ENCODE results near the gene PRSS2. TPM values are rescaled to one million over a fixed set of nuclear protein-coding genes. Genes with fewer than 3 reads are reported as not detected.
"Not testable (repeated sequence)": the region's sequence is repeated elsewhere in the genome, so short reads cannot be mapped to it uniquely, and the experiment has no call there.

The PRSS2 gene
- total RNA-seq, 4 donors from 2014 or later: 2.5 to 78.0 (median 12.0) TPM

DNA sequence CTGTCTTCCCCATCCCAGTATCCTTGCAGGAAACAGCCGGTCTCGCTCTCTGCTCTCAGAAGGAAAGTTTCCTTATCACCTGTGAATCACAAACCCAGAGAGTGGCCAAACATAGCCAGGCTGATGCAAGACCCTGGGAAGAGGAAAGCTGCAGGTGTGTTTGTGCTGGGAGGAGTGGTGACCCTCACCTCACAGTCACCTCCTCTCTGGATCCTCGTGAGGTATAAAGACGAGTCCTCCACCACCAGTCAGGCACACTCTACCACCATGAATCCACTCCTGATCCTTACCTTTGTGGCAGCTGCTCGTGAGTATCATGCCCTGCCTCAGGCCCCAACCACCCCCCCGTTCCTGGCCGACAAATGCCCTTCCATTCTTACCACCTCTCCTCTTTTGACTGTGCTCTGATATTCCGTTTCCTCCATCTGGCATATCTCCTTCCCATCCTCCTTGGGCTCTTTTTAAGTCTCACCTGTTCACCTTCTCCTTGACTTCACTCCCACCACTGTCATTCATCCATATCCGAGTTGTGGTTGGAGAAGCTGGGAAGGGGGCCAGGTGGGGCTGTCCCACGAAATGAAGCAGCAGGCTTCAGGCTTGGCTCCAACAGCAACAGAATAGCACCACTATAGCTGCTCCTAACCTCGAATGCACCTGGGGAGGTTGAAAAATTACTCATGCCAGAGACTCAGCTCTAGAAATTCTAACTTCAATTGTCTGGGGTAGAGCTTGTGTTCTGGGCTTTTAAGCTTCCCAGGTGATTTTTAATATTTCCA, 21.4 kb upstream of the PRSS2 start, which contains the start of gene PRSS1:
TSS of gene PRSS1 (plus strand) at position 255 of the 776 bp plus-strand sequence. CDS start at position 268, 13 bp downstream.
- 79 to 84% methylated on average over 11 of the region's 11 CpGs for WGBS, 2 donors
- TF ChIP-seq POLR2A (IDR thresholded peaks at IDR 0.05) (no peak), EP300 (IDR thresholded peaks at IDR 0.05) (no peak)
- TF ChIP-seq, protein P1, sequence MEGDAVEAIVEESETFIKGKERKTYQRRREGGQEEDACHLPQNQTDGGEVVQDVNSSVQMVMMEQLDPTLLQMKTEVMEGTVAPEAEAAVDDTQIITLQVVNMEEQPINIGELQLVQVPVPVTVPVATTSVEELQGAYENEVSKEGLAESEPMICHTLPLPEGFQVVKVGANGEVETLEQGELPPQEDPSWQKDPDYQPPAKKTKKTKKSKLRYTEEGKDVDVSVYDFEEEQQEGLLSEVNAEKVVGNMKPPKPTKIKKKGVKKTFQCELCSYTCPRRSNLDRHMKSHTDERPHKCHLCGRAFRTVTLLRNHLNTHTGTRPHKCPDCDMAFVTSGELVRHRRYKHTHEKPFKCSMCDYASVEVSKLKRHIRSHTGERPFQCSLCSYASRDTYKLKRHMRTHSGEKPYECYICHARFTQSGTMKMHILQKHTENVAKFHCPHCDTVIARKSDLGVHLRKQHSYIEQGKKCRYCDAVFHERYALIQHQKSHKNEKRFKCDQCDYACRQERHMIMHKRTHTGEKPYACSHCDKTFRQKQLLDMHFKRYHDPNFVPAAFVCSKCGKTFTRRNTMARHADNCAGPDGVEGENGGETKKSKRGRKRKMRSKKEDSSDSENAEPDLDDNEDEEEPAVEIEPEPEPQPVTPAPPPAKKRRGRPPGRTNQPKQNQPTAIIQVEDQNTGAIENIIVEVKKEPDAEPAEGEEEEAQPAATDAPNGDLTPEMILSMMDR (IDR thresholded peaks at IDR 0.05): no peak
- H3K9me3 ChIP-seq: no peaks in the 10 kb centered on the region
- no peak for DNase-seq (ENCODE audit: low spot score in 2 of 2)
- H3K36me3 ChIP-seq: no peaks in the 10 kb centered on the region
- H3K27me3 ChIP-seq: no peaks in the 10 kb centered on the region
- H3K27ac ChIP-seq: no peak within 1 kb of the TSS
- no peak within 1 kb of the TSS for H3K4me3 ChIP-seq
- no peaks in the 10 kb centered on the region for H3K4me1 ChIP-seq

DNA sequence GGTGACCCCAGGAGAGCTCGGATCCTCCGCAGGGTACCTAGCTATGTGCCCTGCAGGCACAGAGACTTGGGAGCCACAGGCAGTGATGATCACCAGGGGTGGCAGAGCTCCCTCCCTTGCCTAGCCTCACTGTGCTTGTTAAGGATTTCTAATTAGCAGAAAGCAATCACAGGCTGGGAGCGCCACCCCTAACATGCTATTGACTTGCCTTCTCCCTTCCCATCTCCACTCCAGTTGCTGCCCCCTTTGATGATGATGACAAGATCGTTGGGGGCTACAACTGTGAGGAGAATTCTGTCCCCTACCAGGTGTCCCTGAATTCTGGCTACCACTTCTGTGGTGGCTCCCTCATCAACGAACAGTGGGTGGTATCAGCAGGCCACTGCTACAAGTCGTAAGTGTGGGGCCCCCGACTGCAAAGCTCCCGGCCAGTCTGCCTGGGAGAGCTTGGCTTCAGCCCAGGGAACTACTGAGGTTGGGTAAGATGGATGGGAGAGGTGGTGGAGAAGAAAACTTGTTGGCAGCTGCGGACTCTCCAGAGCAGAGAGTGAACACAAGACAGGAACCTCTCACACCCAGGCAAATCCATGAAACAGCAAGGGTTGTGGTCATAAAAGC, 20.3 kb upstream of the PRSS2 start:
- DNase-seq (ENCODE audit: low spot score in 2 of 2): no peak
- 70 to 71% methylated on average over 9 of the region's 9 CpGs for WGBS, 2 donors
- no peak for TF ChIP-seq POLR2A (IDR thresholded peaks at IDR 0.05)
- TF ChIP-seq, protein P1 (IDR thresholded peaks at IDR 0.05): no peak
- TF ChIP-seq EP300 (IDR thresholded peaks at IDR 0.05): no peak

DNA sequence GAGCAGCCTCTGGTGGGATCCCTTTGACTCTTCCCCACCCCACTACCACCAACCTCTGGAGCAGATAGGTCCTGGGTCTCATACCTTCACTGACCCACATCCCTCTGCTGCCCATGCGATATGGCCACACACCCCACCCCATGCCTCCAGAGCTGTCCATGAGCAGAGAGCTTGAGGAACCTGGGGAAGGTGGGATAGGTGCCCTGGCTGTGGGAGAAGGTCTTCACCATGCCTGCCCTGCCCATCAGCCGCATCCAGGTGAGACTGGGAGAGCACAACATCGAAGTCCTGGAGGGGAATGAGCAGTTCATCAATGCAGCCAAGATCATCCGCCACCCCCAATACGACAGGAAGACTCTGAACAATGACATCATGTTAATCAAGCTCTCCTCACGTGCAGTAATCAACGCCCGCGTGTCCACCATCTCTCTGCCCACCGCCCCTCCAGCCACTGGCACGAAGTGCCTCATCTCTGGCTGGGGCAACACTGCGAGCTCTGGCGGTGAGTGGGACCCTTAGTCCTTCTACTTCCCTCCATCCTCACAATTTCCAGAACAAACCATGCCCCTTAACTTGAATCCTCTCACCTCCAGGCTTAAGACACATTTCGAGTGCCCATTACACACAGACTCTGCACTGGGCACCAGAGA, 19.1 kb upstream of the PRSS2 start:
- H3K36me3 ChIP-seq; H3K4me1 ChIP-seq; H3K9me3 ChIP-seq; H3K27me3 ChIP-seq; H3K4me3 ChIP-seq; H3K27ac ChIP-seq; DNase-seq (ENCODE audit: low spot score in 2 of 2): not testable (repeated sequence)
- WGBS, 2 donors: 89 to 90% methylated on average over 14 of the region's 14 CpGs

More for the DNA sequence above, 20.3 kb upstream of the PRSS2 start:
- Histone ChIP-seq H3K4me3 (no peak overlapping the region), H3K9me3 (no peaks in the 10 kb centered on the region), H3K27ac (no peak overlapping the region), H3K4me1 (no peaks in the 10 kb centered on the region), H3K36me3 (no peaks in the 10 kb centered on the region), H3K27me3 (no peaks in the 10 kb centered on the region)

DNA sequence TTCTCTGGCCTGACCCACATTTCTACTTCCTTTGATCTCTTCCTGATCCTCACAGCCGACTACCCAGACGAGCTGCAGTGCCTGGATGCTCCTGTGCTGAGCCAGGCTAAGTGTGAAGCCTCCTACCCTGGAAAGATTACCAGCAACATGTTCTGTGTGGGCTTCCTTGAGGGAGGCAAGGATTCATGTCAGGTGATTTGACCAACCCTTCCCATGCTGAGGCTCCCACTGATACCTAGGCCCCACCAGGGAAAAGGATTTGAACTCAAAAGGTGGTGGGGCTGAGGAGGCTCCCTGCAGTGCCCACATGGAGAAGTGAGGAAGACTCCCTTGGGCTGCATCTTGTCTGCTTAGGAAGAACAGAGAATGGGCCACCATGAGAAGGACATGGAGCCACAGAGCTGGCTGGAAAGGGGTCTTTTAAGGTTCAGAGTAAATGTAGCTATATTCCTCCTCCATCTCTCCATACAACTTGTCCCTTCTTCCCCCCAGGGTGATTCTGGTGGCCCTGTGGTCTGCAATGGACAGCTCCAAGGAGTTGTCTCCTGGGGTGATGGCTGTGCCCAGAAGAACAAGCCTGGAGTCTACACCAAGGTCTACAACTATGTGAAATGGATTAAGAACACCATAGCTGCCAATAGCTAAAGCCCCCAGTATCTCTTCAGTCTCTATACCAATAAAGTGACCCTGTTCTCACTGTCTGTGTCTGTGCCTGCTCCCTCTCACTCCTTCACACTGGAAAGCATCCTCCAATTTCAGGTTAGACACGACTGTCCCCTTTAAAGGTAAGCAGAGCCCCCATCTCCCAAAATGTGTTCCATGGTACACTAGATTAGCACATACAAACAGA, 18.2 kb upstream of the PRSS2 start:
- H3K27me3 ChIP-seq: no peaks in the 10 kb centered on the region
- H3K27ac ChIP-seq: no peak overlapping the region
- TF ChIP-seq, protein P1 (IDR thresholded peaks at IDR 0.05): no peak
- TF ChIP-seq EP300 (IDR thresholded peaks at IDR 0.05): no peak
- no peak for TF ChIP-seq POLR2A (IDR thresholded peaks at IDR 0.05)
- H3K9me3 ChIP-seq: no peaks in the 10 kb centered on the region
- no peaks in the 10 kb centered on the region for H3K4me1 ChIP-seq
- no peak overlapping the region for H3K4me3 ChIP-seq
- DNase-seq (ENCODE audit: low spot score in 2 of 2): no peak
- WGBS, 2 donors: 56 to 67% methylated on average over 3 of the region's 3 CpGs
- H3K36me3 ChIP-seq: no peaks in the 10 kb centered on the region

DNA sequence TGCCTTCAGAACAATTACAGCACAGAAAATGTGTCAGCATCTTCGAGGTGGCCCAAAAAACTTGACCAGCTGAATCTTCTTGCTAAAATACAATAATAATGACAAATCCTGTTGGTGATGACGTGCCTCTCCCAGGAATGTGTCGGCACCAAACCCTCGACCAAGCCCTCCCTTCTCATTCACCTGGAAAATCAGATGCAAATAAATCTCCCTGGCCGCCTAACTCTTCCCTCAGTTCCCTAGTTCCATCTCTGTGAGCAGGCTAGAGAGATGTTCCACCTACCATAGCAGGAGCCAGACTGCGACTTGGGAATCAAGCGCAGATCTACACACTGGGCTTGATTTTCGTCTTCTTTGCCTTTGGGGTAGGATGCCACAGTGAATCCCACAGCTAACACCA, 17.4 kb upstream of the PRSS2 start:
- TF ChIP-seq EP300 (IDR thresholded peaks at IDR 0.05) (no peak), POLR2A (IDR thresholded peaks at IDR 0.05) (no peak)
- TF ChIP-seq, protein P1 (IDR thresholded peaks at IDR 0.05): no peak
- H3K4me3 ChIP-seq: no peak overlapping the region
- no peaks in the 10 kb centered on the region for H3K36me3 ChIP-seq
- no peaks in the 10 kb centered on the region for H3K9me3 ChIP-seq
- no peaks in the 10 kb centered on the region for H3K27me3 ChIP-seq
- WGBS, 2 donors: 79 to 91% methylated on average over 8 of the region's 8 CpGs
- no peak for DNase-seq (ENCODE audit: low spot score in 2 of 2)
- no peak overlapping the region for H3K27ac ChIP-seq
- no peaks in the 10 kb centered on the region for H3K4me1 ChIP-seq

DNA sequence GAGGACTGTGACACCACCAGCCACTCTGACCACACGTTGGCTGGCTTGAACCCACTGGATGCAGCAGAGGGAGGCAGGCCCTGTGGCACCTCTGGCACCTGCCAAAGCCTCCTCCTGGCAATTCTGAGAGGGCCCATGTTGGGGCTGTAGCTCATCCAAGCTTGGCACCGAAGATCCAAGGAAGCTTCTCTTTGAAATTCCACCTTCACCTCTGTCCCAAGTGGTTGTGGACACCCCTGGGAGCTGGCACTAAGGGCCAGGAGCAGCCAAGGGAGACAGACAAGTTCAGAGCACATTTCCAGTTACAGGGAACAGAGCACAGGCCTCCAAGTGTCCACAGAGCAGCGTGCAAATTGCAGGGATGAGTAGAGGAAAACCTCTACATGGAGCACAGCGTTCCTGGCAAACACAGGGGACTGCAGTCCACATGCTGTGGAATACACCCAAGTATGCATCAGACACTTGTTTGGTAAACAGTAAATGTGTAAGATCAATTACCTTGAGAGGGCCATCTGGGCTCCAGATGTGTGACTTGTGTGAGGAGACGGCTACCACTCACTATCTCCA, 16.8 kb upstream of the PRSS2 start:
- 51 to 69% methylated on average over 5 of the region's 5 CpGs for WGBS, 2 donors
- not testable (repeated sequence) for H3K27ac ChIP-seq

More for the DNA sequence above, 16.8 kb upstream of the PRSS2 start:
- not testable (repeated sequence) for H3K4me3 ChIP-seq; H3K9me3 ChIP-seq; H3K4me1 ChIP-seq; H3K27me3 ChIP-seq; H3K36me3 ChIP-seq; DNase-seq (ENCODE audit: low spot score in 2 of 2)

Measured in tibial nerve (tissue), 4 donors.